Peyer's patch (tissue), 4 donors: Measurements from ENCODE around the gene ASCC3. TPM values are rescaled to one million over a fixed set of nuclear protein-coding genes. Genes with fewer than 3 reads are reported as not detected.

ENCODE experiments used
- DNase-seq, 3 donors: peaks; one replicate each; pipeline ENCODE4 v3.0.0-alpha.2; 2017 to 2019
- H3K27ac ChIP-seq, 4 donors: fragments of 200-600 bp; sonication (generic); one replicate each; pipeline ENCODE4 v1.5.1; 2016 to 2019
- H3K27me3 ChIP-seq, 2 donors: fragments of 200-600 bp; sonication (generic); one replicate each; pipeline ENCODE4 v1.5.1; 2019
- H3K36me3 ChIP-seq, 3 donors: fragments of 200-600 bp; sonication (generic); one replicate each; pipeline ENCODE4 v1.5.1; 2016 to 2019
- H3K4me1 ChIP-seq, 4 donors: fragments of 200-600 bp; sonication (generic); one replicate each; pipeline ENCODE4 v1.5.1; 2016 to 2019
- H3K4me3 ChIP-seq, 4 donors: fragments of 200-600 bp; sonication (generic); 1 replicate in 3 of 4; 2 replicates in 1 of 4; pipeline ENCODE4 v1.5.1; 2016 to 2019; ENCODE audit warnings: mild to moderate bottlenecking in 1 of 4
- H3K9me3 ChIP-seq, 4 donors: fragments of 200-600 bp; sonication (generic); one replicate each; pipeline ENCODE4 v1.5.1; 2016 to 2019; ENCODE audit warnings: mild to moderate bottlenecking in 1 of 4
- CTCF ChIP-seq, 6 experiments: fragments of 450-650 bp in 4 of 6; fragments of 200-600 bp in 2 of 6; sonication (generic) in 1 of 6; IDR thresholded peaks; one replicate each; pipeline ENCODE4 v1.5.1; 2017 to 2019; ENCODE audit warnings: antibody characterized with exemption in 6 of 6, mild to moderate bottlenecking in 3 of 6, moderate library complexity in 1 of 6
- POLR2A ChIP-seq, 2 donors: fragments of 450-650 bp; IDR thresholded peaks; one replicate each; pipeline ENCODE4 v1.5.1; 2017; ENCODE audit warnings: antibody characterized with exemption in 2 of 2, mild to moderate bottlenecking in 2 of 2, moderate library complexity in 2 of 2
- total RNA-seq, 4 donors: library from RNA; depleted of rRNA; stranded (reverse); fragments of >200 nt; gene quantifications; one replicate each; pipeline ENCODE4 v1.1.0, GENCODE V29; 2016

The ASCC3 gene
- total RNA-seq, 4 donors from 2014 or later, result 21.1 to 69.3 (median 40.6) TPM

DNA sequence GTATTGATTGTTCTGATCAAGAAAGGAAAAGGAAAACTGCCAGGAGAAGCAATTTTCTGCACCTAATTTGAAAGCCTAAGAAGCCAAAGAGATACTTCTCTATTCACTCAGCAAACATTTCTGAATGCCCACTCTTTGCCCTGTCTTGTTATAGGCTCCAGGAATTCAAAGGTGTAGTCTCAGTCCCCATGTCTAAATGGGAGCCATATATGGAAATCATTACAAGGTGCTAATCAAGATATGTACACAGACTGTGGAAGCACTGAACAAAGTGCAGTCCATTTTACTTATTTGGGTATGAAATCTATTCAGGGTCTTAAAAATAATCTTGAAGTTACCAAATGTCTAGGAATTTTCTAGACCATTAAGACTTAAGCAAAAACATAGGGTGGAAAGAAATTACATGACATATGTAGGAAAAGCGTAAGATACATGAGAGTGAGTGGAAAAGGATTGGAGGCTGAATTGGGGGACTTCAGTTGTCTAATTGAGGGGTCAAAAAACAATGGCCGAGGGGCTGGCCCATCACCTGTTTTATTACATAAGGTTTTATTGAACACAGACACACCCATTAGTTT is 39.0 kb upstream of the ASCC3 start:
- Histone ChIP-seq H3K9me3 (no peaks in the 10 kb centered on the region), H3K27ac (no peak overlapping the region), H3K27me3 (no peaks in the 10 kb centered on the region), H3K36me3 (no peaks in the 10 kb centered on the region), H3K4me1 (no peaks in the 10 kb centered on the region), H3K4me3 (no peak overlapping the region)
- DNase-seq, result no peak
- TF ChIP-seq CTCF (IDR thresholded peaks at IDR 0.05) (no peak), POLR2A (IDR thresholded peaks at IDR 0.05) (no peak)

DNA sequence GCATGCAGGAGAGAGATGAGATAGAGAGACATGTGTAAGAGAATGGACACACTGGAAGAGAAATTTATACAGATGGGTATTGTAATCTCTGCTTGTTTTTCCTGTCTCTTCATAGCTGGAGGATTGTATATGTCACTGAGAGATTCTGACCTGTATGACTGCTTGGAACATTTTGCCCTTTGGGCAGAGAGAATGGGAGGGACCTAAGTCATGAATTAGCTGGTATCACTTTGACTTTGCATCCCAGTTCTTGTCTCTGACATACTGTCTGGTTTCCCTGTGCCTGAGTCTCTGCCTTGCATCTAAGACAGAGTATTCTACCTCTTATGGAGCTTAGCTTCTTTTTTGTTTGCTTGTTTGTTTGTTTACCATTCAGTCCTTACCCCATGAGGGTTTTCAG is 37.0 kb upstream of the ASCC3 start:
- Histone ChIP-seq H3K27ac (no peak overlapping the region), H3K27me3 (no peaks in the 10 kb centered on the region), H3K36me3 (no peaks in the 10 kb centered on the region), H3K4me3 (no peak overlapping the region), H3K9me3 (no peaks in the 10 kb centered on the region), H3K4me1 (no peaks in the 10 kb centered on the region)
- DNase-seq, result no peak
- TF ChIP-seq POLR2A (IDR thresholded peaks at IDR 0.05) (no peak), CTCF (IDR thresholded peaks at IDR 0.05) (no peak)

DNA sequence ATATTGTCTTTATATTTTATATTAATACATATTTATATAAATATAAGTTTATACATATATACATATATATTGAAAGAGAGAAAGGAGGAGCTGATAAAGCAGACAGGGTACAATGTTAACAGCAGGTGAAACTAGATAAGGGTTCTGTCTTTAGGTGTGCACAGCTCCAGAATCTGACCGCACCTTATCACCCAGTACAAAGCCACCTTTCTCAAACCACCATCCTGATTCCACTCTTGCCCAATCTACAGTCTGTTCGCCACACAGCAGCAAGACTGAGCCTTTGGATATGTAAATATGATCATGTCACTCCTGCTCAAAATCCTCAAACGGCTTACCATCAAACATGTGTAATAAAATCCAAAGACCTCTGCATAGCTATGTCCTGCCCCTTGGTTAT is 34.7 kb upstream of the ASCC3 start:
- Histone ChIP-seq H3K4me3 (no peak overlapping the region), H3K36me3 (no peaks in the 10 kb centered on the region), H3K9me3 (no peaks in the 10 kb centered on the region), H3K27me3 (no peaks in the 10 kb centered on the region), H3K4me1 (no peaks in the 10 kb centered on the region), H3K27ac (no peak overlapping the region)
- TF ChIP-seq POLR2A (IDR thresholded peaks at IDR 0.05), result no peak
- TF ChIP-seq CTCF (IDR thresholded peaks at IDR 0.05), result no peak
- no peak for DNase-seq

DNA sequence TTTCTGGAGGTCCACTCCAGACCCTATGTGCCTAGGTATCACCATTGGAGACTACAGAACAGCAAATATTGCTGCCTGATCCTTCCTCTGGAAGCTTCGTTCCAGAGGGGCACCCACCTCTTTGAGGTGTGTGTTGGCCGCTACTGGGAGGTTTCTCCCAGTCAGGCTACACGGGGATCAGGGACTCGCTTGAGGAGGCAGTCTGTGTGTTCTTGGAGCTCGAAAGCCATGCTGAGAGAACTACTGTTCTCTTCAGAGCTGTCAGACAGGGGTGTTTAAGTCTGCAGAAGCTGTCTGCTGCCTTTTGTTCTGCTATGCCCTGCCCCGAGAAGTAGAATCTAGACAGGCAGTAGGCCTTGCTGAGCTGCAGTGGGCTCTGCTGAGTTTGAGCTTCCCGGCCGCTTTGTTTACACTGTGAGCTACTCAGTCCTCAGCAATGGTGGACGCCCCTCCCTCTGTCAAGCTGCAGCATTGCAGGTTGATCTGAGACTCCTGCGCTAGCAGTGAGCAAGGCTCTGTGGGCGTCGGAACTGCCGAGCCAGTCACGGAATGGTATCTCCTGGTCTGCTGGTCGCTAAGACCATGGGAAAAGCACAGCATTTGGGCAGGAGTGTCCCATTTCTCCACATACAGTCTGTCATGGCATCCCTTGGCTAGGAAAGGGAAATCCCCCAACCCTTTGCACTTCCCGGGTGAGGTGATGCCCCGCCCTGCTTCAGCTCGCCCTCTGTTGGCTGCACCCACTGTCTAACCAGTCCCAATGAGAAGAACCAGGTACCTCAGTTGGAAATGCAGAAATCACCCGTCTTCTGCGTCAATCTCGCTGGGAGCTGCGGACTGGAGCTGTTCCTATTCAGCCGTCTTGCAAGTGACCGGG is 32.5 kb upstream of the ASCC3 start:
- DNase-seq, result no peak
- H3K27ac ChIP-seq, result no peak overlapping the region
- H3K4me1 ChIP-seq, result no peaks in the 10 kb centered on the region
- no peak overlapping the region for H3K4me3 ChIP-seq
- no peaks in the 10 kb centered on the region for H3K9me3 ChIP-seq
- TF ChIP-seq CTCF (IDR thresholded peaks at IDR 0.05), result no peak
- no peak for TF ChIP-seq POLR2A (IDR thresholded peaks at IDR 0.05)
- no peaks in the 10 kb centered on the region for H3K36me3 ChIP-seq
- H3K27me3 ChIP-seq, result no peaks in the 10 kb centered on the region

DNA sequence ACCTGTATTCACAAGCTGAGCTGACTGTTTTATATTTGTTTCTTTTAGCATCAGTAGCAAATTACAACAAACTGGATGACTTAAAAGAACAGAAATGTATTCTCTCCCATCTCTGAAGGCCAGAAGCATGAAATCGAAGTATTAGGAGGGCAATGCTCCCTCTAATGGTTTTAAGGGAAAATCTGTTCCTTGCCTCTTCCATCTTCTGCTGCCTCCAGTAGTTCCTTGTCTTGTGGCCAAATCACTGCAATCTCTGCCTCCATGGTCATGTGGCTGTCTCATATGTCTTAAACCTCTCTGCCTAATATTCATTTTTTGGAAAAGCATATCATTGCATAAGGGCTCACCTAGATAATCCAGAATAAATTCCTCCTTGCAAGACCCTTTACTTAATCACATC is 25.2 kb upstream of the ASCC3 start:
- no peak overlapping the region for H3K27ac ChIP-seq
- no peak for DNase-seq
- no peaks in the 10 kb centered on the region for H3K4me1 ChIP-seq
- no peaks in the 10 kb centered on the region for H3K27me3 ChIP-seq
- no peak overlapping the region for H3K4me3 ChIP-seq
- TF ChIP-seq CTCF (IDR thresholded peaks at IDR 0.05) (no peak), POLR2A (IDR thresholded peaks at IDR 0.05) (no peak)
- no peaks in the 10 kb centered on the region for H3K36me3 ChIP-seq
- no peaks in the 10 kb centered on the region for H3K9me3 ChIP-seq
